ENCODE measurements around the gene OR10J4.
"Not testable (repeated sequence)": the region's sequence is repeated elsewhere in the genome, so short reads cannot be mapped to it uniquely, and the experiment has no call there.

The OR10J4 gene

DNA sequence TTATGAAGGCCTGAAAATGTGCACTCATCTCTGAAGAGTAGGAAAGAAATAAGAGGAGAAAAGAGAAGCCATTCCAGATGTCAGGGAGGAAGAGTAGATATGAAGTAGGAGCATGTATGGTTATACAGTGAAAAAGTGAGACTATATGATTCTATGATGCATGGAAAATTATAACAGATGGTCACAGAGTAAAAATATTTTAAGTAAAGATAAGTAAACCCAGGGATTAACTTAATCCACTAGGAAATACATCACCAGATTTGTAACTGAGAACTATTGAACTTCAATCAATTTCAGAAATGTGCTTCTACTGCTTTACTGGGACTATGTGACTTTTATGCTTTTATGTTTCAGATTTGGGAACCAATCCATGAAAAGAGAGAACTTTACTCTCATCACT, 7.4 kb downstream of the OR10J4 start, which contains the start of gene OR10J1:
OR10J1 (plus strand) TSS at position 301 of the 400 bp plus-strand sequence; CDS start at position 371, 70 bp downstream.
- no peak within 1 kb of the TSS for H3K4me3 ChIP-seq

DNA sequence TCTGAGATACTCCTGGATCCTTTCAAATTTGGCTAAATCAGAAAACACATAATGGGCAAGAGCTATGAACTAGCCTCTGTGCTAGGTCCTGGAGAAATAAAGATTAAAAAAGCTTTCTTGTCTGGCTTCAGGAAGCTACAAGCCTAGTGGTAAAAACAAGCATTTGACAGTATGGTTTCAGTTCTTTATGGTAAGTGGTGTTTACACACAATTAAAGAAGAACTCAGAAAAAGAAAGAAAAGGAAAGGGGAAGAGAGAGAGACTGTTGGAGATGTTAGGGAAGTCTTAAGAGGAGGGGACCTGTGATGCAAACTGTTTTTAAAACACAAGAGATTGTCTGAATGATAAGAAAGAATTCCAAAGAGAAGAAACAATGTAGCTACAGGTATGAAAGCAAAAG, 9.4 kb downstream of the OR10J4 start:
- DNase-seq (ENCODE audit: low read depth, low spot score): no peak
- Histone ChIP-seq H3K27ac (no peak overlapping the region), H3K9me3 (ENCODE audit: low read depth, low read length) (no peaks in the 10 kb centered on the region), H3K4me3 (no peak overlapping the region), H3K9ac (ENCODE audit: insufficient read length) (no peak overlapping the region), H3K36me3 (ENCODE audit: insufficient read depth, low read length) (no peaks in the 10 kb centered on the region)
- TF ChIP-seq FOXP2 (optimal IDR thresholded peaks at IDR 0.05; ENCODE audit: control extremely low read depth, extremely low read length, insufficient read depth): no peak
- no peak for TF ChIP-seq POLR2AphosphoS5 (IDR thresholded peaks at IDR 0.05; ENCODE audit: borderline replicate concordance, low read depth, low read length)
- no peak for TF ChIP-seq EZH2 (IDR thresholded peaks at IDR 0.05)

More for the DNA sequence above, 7.4 kb downstream of the OR10J4 start, which contains the start of gene OR10J1:
- TF ChIP-seq POLR2AphosphoS5 (IDR thresholded peaks at IDR 0.05; ENCODE audit: borderline replicate concordance, low read depth, low read length): no peak
- no peak for TF ChIP-seq EZH2 (IDR thresholded peaks at IDR 0.05)
- no peak for TF ChIP-seq FOXP2 (optimal IDR thresholded peaks at IDR 0.05; ENCODE audit: control extremely low read depth, extremely low read length, insufficient read depth)
- DNase-seq (ENCODE audit: low read depth, low spot score): no peak
- H3K27ac ChIP-seq: no peak within 1 kb of the TSS
- no peak within 1 kb of the TSS for H3K9ac ChIP-seq (ENCODE audit: insufficient read length)
- H3K36me3 ChIP-seq (ENCODE audit: insufficient read depth, low read length): no peaks in the 10 kb centered on the region
- no peaks in the 10 kb centered on the region for H3K9me3 ChIP-seq (ENCODE audit: low read depth, low read length)

DNA sequence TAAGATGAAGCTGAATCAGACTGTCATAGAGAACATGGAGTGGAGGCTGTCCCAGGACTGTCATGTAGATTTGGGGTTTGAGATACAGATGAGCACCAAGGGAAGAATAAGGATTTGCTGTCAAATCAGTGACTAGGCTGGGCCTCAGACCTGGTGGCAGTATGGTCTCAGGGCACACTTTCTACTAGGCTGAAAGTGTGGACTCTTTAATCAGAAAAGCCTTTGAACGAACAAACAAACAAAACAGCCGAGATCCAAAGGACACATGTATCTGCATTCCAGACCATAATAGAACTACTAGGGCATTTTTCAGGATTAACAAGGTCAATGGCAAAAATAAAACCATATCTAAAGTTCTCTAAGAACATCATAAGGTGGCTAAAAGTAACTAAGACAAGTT, 10.4 kb downstream of the OR10J4 start:
- Histone ChIP-seq H3K27ac (no peak overlapping the region), H3K36me3 (ENCODE audit: insufficient read depth, low read length) (no peaks in the 10 kb centered on the region), H3K9ac (ENCODE audit: insufficient read length) (no peak overlapping the region), H3K9me3 (ENCODE audit: low read depth, low read length) (no peaks in the 10 kb centered on the region), H3K4me3 (no peak overlapping the region)
- no peak for TF ChIP-seq EZH2 (IDR thresholded peaks at IDR 0.05)
- TF ChIP-seq POLR2AphosphoS5 (IDR thresholded peaks at IDR 0.05; ENCODE audit: borderline replicate concordance, low read depth, low read length): no peak
- no peak for TF ChIP-seq FOXP2 (optimal IDR thresholded peaks at IDR 0.05; ENCODE audit: control extremely low read depth, extremely low read length, insufficient read depth)
- DNase-seq (ENCODE audit: low read depth, low spot score): no peak

DNA sequence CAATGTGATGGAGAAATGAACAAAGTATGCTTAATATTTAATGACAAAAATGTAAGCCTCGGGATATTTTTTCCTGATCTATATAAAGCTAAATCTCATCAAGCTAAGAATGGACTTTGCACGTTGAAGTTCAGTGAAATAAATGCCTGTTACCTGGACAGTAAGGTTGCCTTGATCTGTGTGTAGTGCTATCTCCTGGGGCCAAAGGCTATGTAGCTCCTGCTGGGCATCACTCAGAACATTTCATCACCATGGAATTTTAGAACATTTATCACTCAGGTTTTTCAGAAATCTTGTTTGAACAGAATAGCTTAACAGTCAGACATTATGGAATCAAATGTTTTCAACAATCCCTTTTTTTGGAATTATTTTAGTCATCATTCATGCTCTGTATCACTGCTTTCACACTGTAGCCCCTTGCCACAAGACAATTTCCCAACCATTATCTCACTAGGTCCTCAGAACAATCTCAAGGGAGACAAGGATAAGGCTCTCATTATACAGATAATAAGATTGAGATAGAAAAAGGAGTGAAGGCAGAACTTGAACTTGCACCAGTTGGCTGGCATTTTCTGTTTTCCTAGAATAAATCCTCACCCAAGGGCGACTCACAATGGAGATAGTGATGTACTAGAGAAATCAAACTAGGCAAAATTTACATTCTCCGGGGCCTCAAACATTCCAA, 11.2 kb downstream of the OR10J4 start:
- H3K36me3 ChIP-seq (ENCODE audit: insufficient read depth, low read length): no peaks in the 10 kb centered on the region
- DNase-seq (ENCODE audit: low read depth, low spot score): no peak
- no peak overlapping the region for H3K4me3 ChIP-seq
- H3K9me3 ChIP-seq (ENCODE audit: low read depth, low read length): no peaks in the 10 kb centered on the region
- no peak overlapping the region for H3K9ac ChIP-seq (ENCODE audit: insufficient read length)
- TF ChIP-seq EZH2 (IDR thresholded peaks at IDR 0.05) (no peak), FOXP2 (optimal IDR thresholded peaks at IDR 0.05; ENCODE audit: control extremely low read depth, extremely low read length, insufficient read depth) (no peak), POLR2AphosphoS5 (IDR thresholded peaks at IDR 0.05; ENCODE audit: borderline replicate concordance, low read depth, low read length) (no peak)
- H3K27ac ChIP-seq: no peak overlapping the region

DNA sequence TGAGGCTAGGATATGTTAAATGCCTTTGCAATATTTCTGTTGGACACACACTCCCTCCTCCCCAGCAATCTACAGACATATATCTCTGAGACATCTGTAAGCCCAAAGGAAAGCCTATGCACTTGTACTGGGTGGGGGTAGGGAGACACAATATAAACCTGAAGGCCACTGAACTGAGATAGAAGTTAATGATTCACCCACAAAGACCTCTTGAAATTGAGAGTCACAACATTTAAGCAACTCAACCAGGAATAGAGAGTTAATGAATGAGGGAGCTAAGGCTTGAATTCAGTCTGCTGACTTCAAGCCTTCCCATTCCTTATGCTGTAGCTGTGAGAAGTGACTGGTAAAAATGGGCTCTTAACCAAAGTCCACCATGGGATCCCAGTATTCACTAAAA, 12.5 kb downstream of the OR10J4 start:
- Histone ChIP-seq H3K27ac (no peak overlapping the region), H3K9me3 (ENCODE audit: low read depth, low read length) (no peaks in the 10 kb centered on the region), H3K4me3 (no peak overlapping the region), H3K36me3 (ENCODE audit: insufficient read depth, low read length) (no peaks in the 10 kb centered on the region), H3K9ac (ENCODE audit: insufficient read length) (no peak overlapping the region)
- no peak for DNase-seq (ENCODE audit: low read depth, low spot score)
- TF ChIP-seq POLR2AphosphoS5 (IDR thresholded peaks at IDR 0.05; ENCODE audit: borderline replicate concordance, low read depth, low read length): no peak
- no peak for TF ChIP-seq EZH2 (IDR thresholded peaks at IDR 0.05)
- TF ChIP-seq FOXP2 (optimal IDR thresholded peaks at IDR 0.05; ENCODE audit: control extremely low read depth, extremely low read length, insufficient read depth): no peak

DNA sequence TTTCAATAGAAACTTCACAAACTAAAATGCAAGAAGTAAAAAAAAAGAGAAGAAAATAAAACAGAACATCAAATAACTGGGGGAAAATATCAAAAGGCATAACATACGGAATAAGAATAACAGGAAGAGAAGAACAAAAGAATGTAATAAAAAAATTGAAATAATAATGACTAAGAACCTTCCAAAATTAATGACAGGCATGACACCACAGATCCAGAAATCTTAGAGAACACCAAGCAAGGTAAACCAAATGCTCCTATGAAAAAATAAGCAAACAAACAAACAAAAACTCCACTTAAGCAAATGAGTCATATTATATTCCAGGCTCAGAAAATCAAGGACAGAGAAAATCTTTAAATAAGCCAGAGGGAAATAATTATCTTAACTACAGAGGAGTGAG, 16.2 kb downstream of the OR10J4 start:
- no peak overlapping the region for H3K27ac ChIP-seq
- H3K9ac ChIP-seq (ENCODE audit: insufficient read length): no peak overlapping the region
- H3K4me3 ChIP-seq: no peak overlapping the region
- no peaks in the 10 kb centered on the region for H3K36me3 ChIP-seq (ENCODE audit: insufficient read depth, low read length)
- TF ChIP-seq FOXP2 (optimal IDR thresholded peaks at IDR 0.05; ENCODE audit: control extremely low read depth, extremely low read length, insufficient read depth) (no peak), EZH2 (IDR thresholded peaks at IDR 0.05) (no peak), POLR2AphosphoS5 (IDR thresholded peaks at IDR 0.05; ENCODE audit: borderline replicate concordance, low read depth, low read length) (no peak)
- no peak for DNase-seq (ENCODE audit: low read depth, low spot score)
- H3K9me3 ChIP-seq (ENCODE audit: low read depth, low read length): no peaks in the 10 kb centered on the region

DNA sequence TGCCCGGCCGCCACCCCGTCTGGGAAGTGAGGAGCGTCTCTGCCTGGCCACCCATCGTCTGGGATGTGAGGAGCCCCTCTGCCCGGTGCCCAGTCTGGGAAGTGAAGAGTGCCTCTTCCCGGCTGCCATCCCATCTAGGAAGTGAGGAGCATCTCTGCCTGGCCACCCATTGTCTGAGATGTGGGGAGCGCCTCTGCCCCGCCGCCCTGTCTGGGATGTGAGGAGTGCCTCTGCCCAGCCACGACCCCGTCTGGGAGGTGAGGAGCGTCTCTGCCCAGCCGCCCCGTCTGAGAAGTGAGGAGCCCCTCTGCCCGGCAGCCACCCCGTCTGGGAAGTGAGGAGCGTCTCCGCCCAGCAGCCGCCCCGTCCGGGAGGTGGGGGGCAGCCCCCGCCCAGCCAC, 17.6 kb downstream of the OR10J4 start:
- H3K36me3 ChIP-seq (ENCODE audit: insufficient read depth, low read length); H3K9me3 ChIP-seq (ENCODE audit: low read depth, low read length); H3K9ac ChIP-seq (ENCODE audit: insufficient read length); H3K4me3 ChIP-seq; DNase-seq (ENCODE audit: low read depth, low spot score); H3K27ac ChIP-seq: not testable (repeated sequence)

DNA sequence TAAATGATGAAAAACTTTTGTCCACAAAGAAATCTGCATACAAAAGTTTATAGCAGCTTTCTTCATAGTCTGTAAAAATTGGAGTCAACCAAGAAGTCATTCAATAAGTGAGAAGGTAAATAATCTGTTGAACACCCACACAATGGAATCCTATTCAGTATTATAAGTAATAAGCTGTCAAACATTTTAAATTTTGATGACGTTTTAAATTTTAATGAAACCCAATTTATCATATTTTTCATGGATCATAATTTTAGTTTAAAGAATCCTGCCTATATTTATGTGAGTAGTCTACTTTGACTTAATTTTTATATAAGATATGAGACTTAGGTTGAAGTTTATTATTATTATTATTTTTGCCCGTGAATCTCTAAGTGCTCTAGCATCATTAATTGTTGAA, 27.5 kb downstream of the OR10J4 start:
- Histone ChIP-seq H3K9ac (ENCODE audit: insufficient read length) (no peak overlapping the region), H3K4me3 (no peak overlapping the region), H3K27ac (no peak overlapping the region), H3K36me3 (ENCODE audit: insufficient read depth, low read length) (no peaks in the 10 kb centered on the region), H3K9me3 (ENCODE audit: low read depth, low read length) (no peaks in the 10 kb centered on the region)
- TF ChIP-seq POLR2AphosphoS5 (IDR thresholded peaks at IDR 0.05; ENCODE audit: borderline replicate concordance, low read depth, low read length): no peak
- TF ChIP-seq FOXP2 (optimal IDR thresholded peaks at IDR 0.05; ENCODE audit: control extremely low read depth, extremely low read length, insufficient read depth): no peak
- no peak for TF ChIP-seq EZH2 (IDR thresholded peaks at IDR 0.05)
- DNase-seq (ENCODE audit: low read depth, low spot score): no peak

DNA sequence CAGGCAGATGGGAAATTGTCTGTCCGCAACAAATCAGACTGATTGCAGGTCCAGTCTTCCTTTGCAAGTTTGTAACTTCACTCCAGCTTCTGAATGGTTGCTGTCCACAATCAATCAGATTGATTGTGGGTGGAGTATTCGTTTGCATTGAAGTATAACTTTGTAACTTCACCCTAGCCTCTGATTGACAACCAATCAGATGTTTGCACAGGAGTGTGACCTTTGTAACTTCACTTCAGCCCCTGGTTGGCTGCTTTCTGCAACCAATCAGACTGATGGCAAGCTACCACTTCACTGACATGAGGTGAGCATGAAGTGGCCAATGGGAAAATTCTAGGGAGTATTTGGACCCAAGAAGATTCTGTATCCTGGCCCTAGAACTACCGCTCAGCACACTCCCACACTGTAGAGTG, 33.2 kb downstream of the OR10J4 start:
- H3K4me3 ChIP-seq: no peak overlapping the region
- H3K27ac ChIP-seq: no peak overlapping the region
- no peak for DNase-seq (ENCODE audit: low read depth, low spot score)

More for the DNA sequence above, 33.2 kb downstream of the OR10J4 start:
- Histone ChIP-seq H3K36me3 (ENCODE audit: insufficient read depth, low read length) (no peaks in the 10 kb centered on the region), H3K9ac (ENCODE audit: insufficient read length) (no peak overlapping the region), H3K9me3 (ENCODE audit: low read depth, low read length) (no peaks in the 10 kb centered on the region)
- no peak for TF ChIP-seq POLR2AphosphoS5 (IDR thresholded peaks at IDR 0.05; ENCODE audit: borderline replicate concordance, low read depth, low read length)
- no peak for TF ChIP-seq FOXP2 (optimal IDR thresholded peaks at IDR 0.05; ENCODE audit: control extremely low read depth, extremely low read length, insufficient read depth)
- no peak for TF ChIP-seq EZH2 (IDR thresholded peaks at IDR 0.05)
